SK-N-SH treated with all-trans-retinoic acid at 6 μM for 48 hours (cell line): ENCODE results near the gene HSPB7.

Experiments used
- ARNTL ChIP-seq: fragments of 450-650 bp; formaldehyde crosslinking; IDR thresholded peaks from 2 replicates; pipeline ENCODE4 v1.5.0; 2020; ENCODE audit warnings: low read depth, mild to moderate bottlenecking, moderate library complexity, borderline replicate concordance
- BACH2 ChIP-seq: fragments of 250-450 bp; sonication (Bioruptor Pico); IDR thresholded peaks from 2 replicates; pipeline ENCODE4 v1.9.0; 2021; ENCODE audit warnings: mild to moderate bottlenecking, borderline replicate concordance
- CSRNP3 ChIP-seq: fragments of 250-450 bp; sonication (Bioruptor Pico); IDR thresholded peaks from 2 replicates; pipeline ENCODE4 v1.5.1; 2021; ENCODE audit warnings: mild to moderate bottlenecking, moderate library complexity
- ESRRG ChIP-seq: fragments of 250-450 bp; sonication (Bioruptor Pico); IDR thresholded peaks from 2 replicates; pipeline ENCODE4 v1.6.1; 2021; ENCODE audit warnings: mild to moderate bottlenecking
- GLIS3 ChIP-seq: fragments of 250-450 bp; sonication (Bioruptor Pico); IDR thresholded peaks from 2 replicates; pipeline ENCODE4 v1.5.0; 2020; ENCODE audit warnings: mild to moderate bottlenecking, moderate library complexity
- ISL1 ChIP-seq: fragments of 250-450 bp; sonication (Bioruptor Pico); IDR thresholded peaks from 2 replicates; pipeline ENCODE4 v2.1.2; 2022; ENCODE audit warnings: mild to moderate bottlenecking, moderate library complexity
- PATZ1 ChIP-seq: fragments of 250-450 bp; sonication (Bioruptor Pico); IDR thresholded peaks from 2 replicates; pipeline ENCODE4 v1.8.0; 2020; ENCODE audit warnings: mild to moderate bottlenecking, moderate library complexity, borderline replicate concordance
- RARB ChIP-seq: fragments of 250-450 bp; sonication (Bioruptor Pico); IDR thresholded peaks from 2 replicates; pipeline ENCODE4 v1.8.0; 2021; ENCODE audit warnings: mild to moderate bottlenecking, moderate library complexity
- SNAI2 ChIP-seq: fragments of 250-450 bp; sonication (Bioruptor Pico); IDR thresholded peaks from 2 replicates; pipeline ENCODE4 v1.5.0; 2020; ENCODE audit warnings: mild to moderate bottlenecking, moderate library complexity
- ZC3H10 ChIP-seq: fragments of 250-450 bp; sonication (Bioruptor Pico); IDR thresholded peaks from 2 replicates; pipeline ENCODE4 v1.5.1; 2021; ENCODE audit warnings: mild to moderate bottlenecking, moderate library complexity
- ZFP3 ChIP-seq: fragments of 250-450 bp; sonication (Bioruptor Pico); IDR thresholded peaks from 2 replicates; pipeline ENCODE4 v1.5.0; 2020; ENCODE audit warnings: mild to moderate bottlenecking, moderate library complexity
- ZNF8 ChIP-seq: fragments of 450-650 bp; formaldehyde crosslinking; IDR thresholded peaks from 2 replicates; pipeline ENCODE4 v1.5.0; 2020; ENCODE audit warnings: mild to moderate bottlenecking, moderate library complexity
- TF ChIP-seq, protein P1 (sequence below): fragments of 250-450 bp; sonication (Bioruptor Pico); IDR thresholded peaks from 2 replicates; pipeline ENCODE4 v1.5.1; 2020; ENCODE audit warnings: low read depth, mild to moderate bottlenecking, moderate library complexity
- TF ChIP-seq, protein P2 (sequence below): fragments of 250-450 bp; sonication (Bioruptor Pico); IDR thresholded peaks from 2 replicates; pipeline ENCODE4 v1.8.0; 2021; ENCODE audit warnings: low read depth, mild to moderate bottlenecking, moderate library complexity, borderline replicate concordance

DNA sequence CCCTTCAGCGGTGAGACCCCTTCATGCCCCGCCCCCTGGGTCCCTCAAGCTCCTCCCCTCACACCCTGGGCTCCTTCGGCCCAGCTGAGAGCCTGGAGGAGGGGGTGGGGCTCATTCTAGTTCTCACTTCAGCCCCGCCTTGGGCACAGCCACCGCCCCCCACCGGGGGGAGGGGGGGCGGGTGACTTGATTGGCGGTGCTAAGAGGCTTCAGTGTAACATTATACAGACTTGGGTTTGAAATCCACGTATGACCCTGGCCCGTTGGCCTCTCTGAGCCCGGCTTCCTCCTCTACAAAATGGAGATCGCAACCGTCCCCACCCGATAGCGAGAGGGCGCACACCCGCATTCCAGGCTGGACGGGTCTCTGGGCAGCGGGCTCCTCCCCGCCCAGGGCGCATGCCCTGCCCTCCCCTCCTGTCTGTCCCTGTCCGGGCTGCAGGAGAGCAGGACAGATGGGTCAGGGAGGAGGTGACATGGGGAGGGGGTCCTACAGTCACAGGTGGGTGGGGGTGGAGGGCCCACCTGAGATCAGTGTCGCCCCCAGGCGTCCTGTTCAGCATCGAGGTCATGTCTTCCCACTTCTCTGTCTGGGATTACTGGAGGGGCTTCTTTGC is 30.8 kb upstream of the HSPB7 start:
- TF ChIP-seq BACH2 (CRISPR knock-in tag) = no peak
- TF ChIP-seq CSRNP3 (CRISPR knock-in tag) = no peak
- no peak for TF ChIP-seq SNAI2 (CRISPR knock-in tag)
- no peak for TF ChIP-seq ZNF8 (CRISPR knock-in tag)
- TF ChIP-seq, protein P1, sequence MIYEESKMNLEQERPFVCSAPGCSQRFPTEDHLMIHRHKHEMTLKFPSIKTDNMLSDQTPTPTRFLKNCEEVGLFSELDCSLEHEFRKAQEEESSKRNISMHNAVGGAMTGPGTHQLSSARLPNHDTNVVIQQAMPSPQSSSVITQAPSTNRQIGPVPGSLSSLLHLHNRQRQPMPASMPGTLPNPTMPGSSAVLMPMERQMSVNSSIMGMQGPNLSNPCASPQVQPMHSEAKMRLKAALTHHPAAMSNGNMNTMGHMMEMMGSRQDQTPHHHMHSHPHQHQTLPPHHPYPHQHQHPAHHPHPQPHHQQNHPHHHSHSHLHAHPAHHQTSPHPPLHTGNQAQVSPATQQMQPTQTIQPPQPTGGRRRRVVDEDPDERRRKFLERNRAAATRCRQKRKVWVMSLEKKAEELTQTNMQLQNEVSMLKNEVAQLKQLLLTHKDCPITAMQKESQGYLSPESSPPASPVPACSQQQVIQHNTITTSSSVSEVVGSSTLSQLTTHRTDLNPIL (CRISPR knock-in tag) = no peak
- TF ChIP-seq PATZ1 = no peak
- TF ChIP-seq ZFP3 (CRISPR knock-in tag) = no peak
- TF ChIP-seq GLIS3 (CRISPR knock-in tag) = no peak
- no peak for TF ChIP-seq RARB
- TF ChIP-seq, protein P2, sequence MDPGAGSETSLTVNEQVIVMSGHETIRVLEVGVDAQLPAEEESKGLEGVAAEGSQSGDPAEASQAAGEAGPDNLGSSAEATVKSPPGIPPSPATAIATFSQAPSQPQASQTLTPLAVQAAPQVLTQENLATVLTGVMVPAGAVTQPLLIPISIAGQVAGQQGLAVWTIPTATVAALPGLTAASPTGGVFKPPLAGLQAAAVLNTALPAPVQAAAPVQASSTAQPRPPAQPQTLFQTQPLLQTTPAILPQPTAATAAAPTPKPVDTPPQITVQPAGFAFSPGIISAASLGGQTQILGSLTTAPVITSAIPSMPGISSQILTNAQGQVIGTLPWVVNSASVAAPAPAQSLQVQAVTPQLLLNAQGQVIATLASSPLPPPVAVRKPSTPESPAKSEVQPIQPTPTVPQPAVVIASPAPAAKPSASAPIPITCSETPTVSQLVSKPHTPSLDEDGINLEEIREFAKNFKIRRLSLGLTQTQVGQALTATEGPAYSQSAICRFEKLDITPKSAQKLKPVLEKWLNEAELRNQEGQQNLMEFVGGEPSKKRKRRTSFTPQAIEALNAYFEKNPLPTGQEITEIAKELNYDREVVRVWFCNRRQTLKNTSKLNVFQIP (CRISPR knock-in tag) = no peak
- no peak for TF ChIP-seq ARNTL (CRISPR knock-in tag)
- TF ChIP-seq ISL1 = no peak
- TF ChIP-seq ESRRG (CRISPR knock-in tag) = no peak
- no peak for TF ChIP-seq ZC3H10 (CRISPR knock-in tag)
